GM12878 (cell line): Measurements from ENCODE around the gene PTPRF.

Experiments used
- BHLHE40 ChIP-seq, 2 experiments: fragments of 450-650 bp in 1 of 2; IDR thresholded peaks; 2 replicates each; pipeline ENCODE4 v1.6.1; 2011 to 2017; ENCODE audit warnings: low read depth in 2 of 2, borderline replicate concordance in 1 of 2, improper control_type of control experiment in 1 of 2, low read length in 1 of 2, mild to moderate bottlenecking in 1 of 2
- CTCF ChIP-seq, 3 experiments: IDR thresholded peaks in 2 of 3; conservative IDR thresholded peaks in 1 of 3; 2 replicates each; pipeline ENCODE4 v1.5.1; 2011; ENCODE audit warnings: low read depth in 3 of 3, low read length in 3 of 3, mild to moderate bottlenecking in 3 of 3, control low read depth in 2 of 3, moderate library complexity in 2 of 3, inconsistent platforms in 1 of 3, mixed read lengths in 1 of 3; ENCODE audit not compliant: control insufficient read depth in 2 of 3, insufficient read depth in 1 of 3; ENCODE audit errors: extremely low read depth in 1 of 3
- HDAC6 ChIP-seq: fragments of 200-600 bp; sonication (generic); IDR thresholded peaks from one replicate; pipeline ENCODE4 v1.8.0; 2017; ENCODE audit warnings: antibody characterized with exemption; ENCODE audit not compliant: unreplicated experiment
- MEF2A ChIP-seq: IDR thresholded peaks from 2 replicates; pipeline ENCODE4 v1.6.1; 2011; ENCODE audit warnings: low read depth, mild to moderate bottlenecking, low read length, moderate library complexity; ENCODE audit not compliant: insufficient read depth
- PBX3 ChIP-seq: IDR thresholded peaks from 2 replicates; pipeline ENCODE4 v1.6.1; 2011; ENCODE audit warnings: mild to moderate bottlenecking, low read depth, low read length, moderate library complexity; ENCODE audit not compliant: insufficient replicate concordance
- POLR2A ChIP-seq: IDR thresholded peaks from 2 replicates; pipeline ENCODE4 v1.6.1; 2011; ENCODE audit warnings: low read depth, mild to moderate bottlenecking, low read length
- RAD21 ChIP-seq: IDR thresholded peaks from 2 replicates; pipeline ENCODE4 v1.6.1; 2011; ENCODE audit warnings: mild to moderate bottlenecking, low read depth, low read length, moderate library complexity; ENCODE audit not compliant: insufficient read depth
- SMAD1 ChIP-seq: fragments of 450-650 bp; IDR thresholded peaks from 2 replicates; pipeline ENCODE4 v1.6.1; 2018; ENCODE audit warnings: mild to moderate bottlenecking, low read depth; ENCODE audit not compliant: partially characterized antibody

DNA sequence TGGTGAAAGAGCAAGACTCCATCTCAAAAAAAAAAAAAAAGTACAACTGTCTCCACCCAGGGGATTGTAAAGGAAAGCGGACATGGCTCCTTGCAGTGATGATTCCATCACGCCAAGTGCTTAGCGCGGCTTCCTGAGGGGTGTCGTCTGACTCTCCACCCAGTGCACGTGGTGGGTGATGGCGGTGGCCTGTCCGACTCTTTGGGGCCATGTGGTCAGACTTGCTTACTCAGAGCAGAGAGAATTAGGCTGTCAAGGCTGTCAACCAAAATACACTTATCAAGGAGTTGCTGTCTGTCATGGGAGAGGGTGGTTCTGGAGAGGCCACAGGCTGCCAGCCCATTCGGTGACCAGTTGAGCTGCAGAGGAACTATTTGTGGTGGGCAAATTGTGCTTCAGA is 49.4 kb downstream of the PTPRF start:
- TF ChIP-seq HDAC6 (no peak), BHLHE40 (IDR thresholded peaks at IDR 0.05; ENCODE audit: borderline replicate concordance in 1 of 2, low read depth in 2 of 2, low read length in 1 of 2) (no peak), CTCF (IDR thresholded peaks at IDR 0.05 in 2 of 3, conservative IDR thresholded peaks at IDR 0.05 in 1 of 3; ENCODE audit: control insufficient read depth in 2 of 3, extremely low read depth in 1 of 3, insufficient read depth in 1 of 3, low read depth in 3 of 3, low read length in 3 of 3) (no peak), MEF2A (no peak), SMAD1 (no peak), PBX3 (no peak), RAD21 (no peak), POLR2A (no peak)
